Caki2 (cell line): Measurements from ENCODE around the gene SUSD3. TPM values are rescaled to one million over a fixed set of nuclear protein-coding genes. Genes with fewer than 3 reads are reported as not detected.

Source experiments
- total RNA-seq: library from RNA; depleted of rRNA; stranded (reverse); fragments of >200 nt; shearing (Covaris generic); gene quantifications from 2 replicates; pipeline ENCODE4 v1.2.3, GENCODE V29; 2014; ENCODE audit warnings: low replicate concordance; rRNA removed

The SUSD3 gene
- total RNA-seq, 1 experiment from 2014 or later = not detected

Other genes starting within 250 kb of the SUSD3 start
- gene ZNF484, start 180.7 kb upstream of the SUSD3 start, total RNA-seq = 2.2 and 5.2 TPM in 2 replicates
- gene FGD3, start 111.2 kb upstream of the SUSD3 start, total RNA-seq = 0.96 TPM in 1 of 2 replicates, not detected in the other
- gene CARD19, start 37.5 kb downstream of the SUSD3 start, total RNA-seq = 83.8 and 92.5 TPM in 2 replicates
- gene NINJ1, start 75.5 kb downstream of the SUSD3 start, total RNA-seq = 53.5 and 59.9 TPM in 2 replicates
- 0.14 TPM in 1 of 2 replicates, not detected in the other for gene WNK2, start 125.4 kb downstream of the SUSD3 start, total RNA-seq